Neural progenitor cell (in vitro differentiated cells): ENCODE results near the gene CSF3R. TPM values are rescaled to one million over a fixed set of nuclear protein-coding genes. Genes with fewer than 3 reads are reported as not detected.
"Not testable (repeated sequence)": the region's sequence is repeated elsewhere in the genome, so short reads cannot be mapped to it uniquely, and the experiment has no call there.

ENCODE experiments used
- DNase-seq: peaks from one replicate; pipeline ENCODE4 v3.0.0-alpha.2; 2016; ENCODE audit warnings: low spot score
- H2AFZ ChIP-seq: fragments of 200-600 bp; sonication (generic); replicated peaks from 2 replicates; pipeline ENCODE4 v1.6.1; 2016; ENCODE audit warnings: antibody characterized with exemption
- H3F3A ChIP-seq: fragments of 200-600 bp; sonication (generic); 2 replicates; pipeline ENCODE4 v1.6.1; 2016; ENCODE audit warnings: antibody characterized with exemption, low read depth
- H3K27ac ChIP-seq: fragments of 200-600 bp; sonication (generic); 2 replicates; pipeline ENCODE4 v1.5.1; 2016; ENCODE audit warnings: mild to moderate bottlenecking
- H3K27me3 ChIP-seq: fragments of 200-600 bp; sonication (generic); 2 replicates; pipeline ENCODE4 v1.6.1; 2016; ENCODE audit warnings: mild to moderate bottlenecking, moderate library complexity
- H3K36me3 ChIP-seq: fragments of 200-600 bp; sonication (generic); 2 replicates; pipeline ENCODE4 v1.5.1; 2016
- H3K4me1 ChIP-seq: fragments of 200-600 bp; sonication (generic); 2 replicates; pipeline ENCODE4 v1.6.1; 2016; ENCODE audit warnings: mixed run types
- H3K4me2 ChIP-seq: fragments of 200-600 bp; sonication (generic); 2 replicates; pipeline ENCODE4 v1.6.1; 2016
- H3K4me3 ChIP-seq: fragments of 200-600 bp; sonication (generic); 2 replicates; pipeline ENCODE4 v1.5.1; 2016
- H3K79me2 ChIP-seq: fragments of 200-600 bp; sonication (generic); 2 replicates; pipeline ENCODE4 v1.6.1; 2016; ENCODE audit warnings: low read depth
- H3K9ac ChIP-seq: fragments of 200-600 bp; sonication (generic); 2 replicates; pipeline ENCODE4 v1.6.1; 2016
- H3K9me3 ChIP-seq: fragments of 200-600 bp; sonication (generic); 2 replicates; pipeline ENCODE4 v1.5.1; 2016; ENCODE audit warnings: low read depth
- H4K20me1 ChIP-seq: fragments of 200-600 bp; sonication (generic); 2 replicates; pipeline ENCODE4 v1.6.1; 2016; ENCODE audit warnings: low read depth
- H3K27ac Mint-ChIP-seq: 3 replicates; pipeline ENCODE4 v1.8.0; 2021; ENCODE audit warnings: mixed read lengths
- H3K27me3 Mint-ChIP-seq: 2 replicates; pipeline ENCODE4 v1.8.0; 2022; ENCODE audit warnings: low read depth, mild to moderate bottlenecking, inconsistent platforms, moderate library complexity, mixed read lengths; ENCODE audit not compliant: insufficient read depth
- H3K36me3 Mint-ChIP-seq: 3 replicates; pipeline ENCODE4 v1.8.0; 2021; ENCODE audit warnings: mixed read lengths
- H3K4me1 Mint-ChIP-seq: 3 replicates; pipeline ENCODE4 v1.8.0; 2021; ENCODE audit warnings: mixed read lengths
- H3K4me3 Mint-ChIP-seq: 3 replicates; pipeline ENCODE4 v1.8.0; 2021; ENCODE audit warnings: mild to moderate bottlenecking, moderate library complexity, mixed read lengths
- H3K9me3 Mint-ChIP-seq: 3 replicates; pipeline ENCODE4 v1.8.0; 2020; ENCODE audit warnings: mixed read lengths
- EZH2 ChIP-seq: fragments of 200-600 bp; sonication (generic); IDR thresholded peaks from 2 replicates; pipeline ENCODE4 v1.6.1; 2017; ENCODE audit warnings: antibody characterized with exemption, mild to moderate bottlenecking, moderate library complexity
- EZH2phosphoT487 ChIP-seq: fragments of 200-600 bp; sonication (generic); IDR thresholded peaks from 2 replicates; pipeline ENCODE4 v1.6.1; 2017; ENCODE audit warnings: antibody characterized with exemption
- total RNA-seq: library from RNA; depleted of rRNA; stranded (reverse); fragments of >200 nt; gene quantifications from 2 replicates; pipeline ENCODE4 v1.2.3, GENCODE V29; 2015; ENCODE audit warnings: low replicate concordance
- TF ChIP-seq, protein P1 (sequence below): fragments of 200-600 bp; sonication (generic); IDR thresholded peaks from 2 replicates; pipeline ENCODE4 v1.5.1; 2017; ENCODE audit warnings: antibody characterized with exemption, mild to moderate bottlenecking

The CSF3R gene
- total RNA-seq, 1 donor from 2014 or later: not detected

DNA sequence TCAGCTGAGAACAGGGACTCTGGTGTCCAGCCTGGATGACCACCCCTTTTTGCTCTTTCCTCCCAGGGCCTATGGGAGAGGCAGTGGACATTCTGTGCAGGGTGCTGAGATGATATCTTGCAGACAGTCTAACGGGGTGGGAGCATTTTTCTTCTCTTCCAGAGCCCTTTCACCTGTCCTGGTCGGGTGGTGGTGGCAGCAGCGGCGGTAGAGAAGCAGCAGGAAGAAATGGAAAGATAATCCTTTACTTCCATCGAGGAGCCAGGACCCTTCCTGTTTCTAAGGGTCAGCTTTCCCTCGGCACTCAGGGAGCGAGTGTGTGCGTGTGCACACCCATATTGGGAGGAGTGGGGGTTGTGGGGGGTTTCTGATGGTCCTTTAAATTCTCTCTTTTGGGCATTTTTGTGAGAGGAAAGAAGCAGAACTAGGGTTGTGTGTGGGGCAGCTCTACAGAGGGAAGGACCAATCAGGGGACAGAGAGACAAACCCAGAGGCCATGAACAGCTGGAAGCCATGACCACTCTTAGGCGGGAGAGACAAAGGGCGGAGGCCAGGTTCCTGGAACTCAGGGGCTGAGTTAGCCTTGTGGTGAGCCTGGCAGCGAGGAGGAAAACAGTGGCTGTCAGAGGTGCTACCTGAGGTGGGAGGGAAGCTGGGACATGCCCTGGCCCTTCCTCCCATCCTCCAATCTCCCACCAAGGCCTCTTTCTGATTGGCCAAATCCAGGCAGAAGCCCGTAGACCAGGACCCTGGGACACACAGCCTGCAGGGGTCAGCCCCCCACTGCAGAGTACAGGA is 31.2 kb upstream of the CSF3R start:
- no peak overlapping the region for H3K9ac ChIP-seq
- no peak overlapping the region for H3K4me2 ChIP-seq
- no peak overlapping the region for H3K4me3 ChIP-seq
- Mint-ChIP-seq H3K27me3 (no peaks in the 10 kb centered on the region), H3K27ac (peak overlapping the region; percentile 64), H3K4me1 (peaks cover 11% of the 10 kb centered on the region), H3K4me3 (no peak overlapping the region), H3K9me3 (no peaks in the 10 kb centered on the region), H3K36me3 (no peaks in the 10 kb centered on the region)
- H3K9me3 ChIP-seq: no peaks in the 10 kb centered on the region
- peaks cover 17% of the 10 kb centered on the region for H3K4me1 ChIP-seq
- H2AFZ ChIP-seq: peak overlapping the region; percentile 92
- TF ChIP-seq EZH2phosphoT487: no peak
- TF ChIP-seq, protein P1, sequence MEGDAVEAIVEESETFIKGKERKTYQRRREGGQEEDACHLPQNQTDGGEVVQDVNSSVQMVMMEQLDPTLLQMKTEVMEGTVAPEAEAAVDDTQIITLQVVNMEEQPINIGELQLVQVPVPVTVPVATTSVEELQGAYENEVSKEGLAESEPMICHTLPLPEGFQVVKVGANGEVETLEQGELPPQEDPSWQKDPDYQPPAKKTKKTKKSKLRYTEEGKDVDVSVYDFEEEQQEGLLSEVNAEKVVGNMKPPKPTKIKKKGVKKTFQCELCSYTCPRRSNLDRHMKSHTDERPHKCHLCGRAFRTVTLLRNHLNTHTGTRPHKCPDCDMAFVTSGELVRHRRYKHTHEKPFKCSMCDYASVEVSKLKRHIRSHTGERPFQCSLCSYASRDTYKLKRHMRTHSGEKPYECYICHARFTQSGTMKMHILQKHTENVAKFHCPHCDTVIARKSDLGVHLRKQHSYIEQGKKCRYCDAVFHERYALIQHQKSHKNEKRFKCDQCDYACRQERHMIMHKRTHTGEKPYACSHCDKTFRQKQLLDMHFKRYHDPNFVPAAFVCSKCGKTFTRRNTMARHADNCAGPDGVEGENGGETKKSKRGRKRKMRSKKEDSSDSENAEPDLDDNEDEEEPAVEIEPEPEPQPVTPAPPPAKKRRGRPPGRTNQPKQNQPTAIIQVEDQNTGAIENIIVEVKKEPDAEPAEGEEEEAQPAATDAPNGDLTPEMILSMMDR: no peak
- TF ChIP-seq EZH2: no peak
- no peak overlapping the region for H3K27ac ChIP-seq
- H3K36me3 ChIP-seq: no peaks in the 10 kb centered on the region
- no peaks in the 10 kb centered on the region for H3K27me3 ChIP-seq
- H3F3A ChIP-seq: peaks cover 6% of the 10 kb centered on the region
- H3K79me2 ChIP-seq: no peaks in the 10 kb centered on the region
- no peak for DNase-seq
- H4K20me1 ChIP-seq: no peaks in the 10 kb centered on the region

DNA sequence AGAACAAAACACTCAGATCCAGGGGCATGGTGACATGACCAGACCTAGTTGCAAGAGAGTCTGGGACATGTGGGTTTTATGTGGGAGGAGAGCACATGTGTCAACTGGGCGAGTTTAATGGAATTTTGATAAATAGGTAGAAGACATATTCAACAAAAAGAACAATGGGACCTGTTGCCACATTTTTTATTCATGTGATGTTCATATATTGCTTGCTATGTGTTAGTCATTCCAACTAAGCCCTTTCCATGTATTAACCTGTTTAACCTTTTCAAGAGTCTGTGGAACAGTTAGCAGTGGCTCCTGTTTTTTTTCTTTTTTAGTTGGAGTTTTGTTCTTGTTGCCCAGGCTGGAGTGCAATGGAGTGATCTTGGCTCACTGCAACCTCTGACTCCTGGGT is 30.1 kb upstream of the CSF3R start:
- H3K9ac ChIP-seq: no peak overlapping the region
- H3K9me3 ChIP-seq: no peaks in the 10 kb centered on the region
- H3K79me2 ChIP-seq: no peaks in the 10 kb centered on the region
- no peaks in the 10 kb centered on the region for H3K36me3 ChIP-seq
- H4K20me1 ChIP-seq: no peaks in the 10 kb centered on the region
- H3F3A ChIP-seq: peaks cover 6% of the 10 kb centered on the region
- TF ChIP-seq EZH2phosphoT487 (no peak), EZH2 (no peak)
- TF ChIP-seq, protein P1: no peak
- no peak overlapping the region for H2AFZ ChIP-seq
- H3K27ac ChIP-seq: no peak overlapping the region
- no peak for DNase-seq
- Mint-ChIP-seq H3K27me3 (peaks cover 4% of the 10 kb centered on the region), H3K27ac (no peak overlapping the region), H3K4me1 (peaks cover 15% of the 10 kb centered on the region), H3K36me3 (no peaks in the 10 kb centered on the region), H3K9me3 (no peaks in the 10 kb centered on the region), H3K4me3 (no peak overlapping the region)
- H3K4me3 ChIP-seq: no peak overlapping the region
- no peak overlapping the region for H3K4me2 ChIP-seq
- H3K4me1 ChIP-seq: peaks cover 14% of the 10 kb centered on the region
- no peaks in the 10 kb centered on the region for H3K27me3 ChIP-seq

DNA sequence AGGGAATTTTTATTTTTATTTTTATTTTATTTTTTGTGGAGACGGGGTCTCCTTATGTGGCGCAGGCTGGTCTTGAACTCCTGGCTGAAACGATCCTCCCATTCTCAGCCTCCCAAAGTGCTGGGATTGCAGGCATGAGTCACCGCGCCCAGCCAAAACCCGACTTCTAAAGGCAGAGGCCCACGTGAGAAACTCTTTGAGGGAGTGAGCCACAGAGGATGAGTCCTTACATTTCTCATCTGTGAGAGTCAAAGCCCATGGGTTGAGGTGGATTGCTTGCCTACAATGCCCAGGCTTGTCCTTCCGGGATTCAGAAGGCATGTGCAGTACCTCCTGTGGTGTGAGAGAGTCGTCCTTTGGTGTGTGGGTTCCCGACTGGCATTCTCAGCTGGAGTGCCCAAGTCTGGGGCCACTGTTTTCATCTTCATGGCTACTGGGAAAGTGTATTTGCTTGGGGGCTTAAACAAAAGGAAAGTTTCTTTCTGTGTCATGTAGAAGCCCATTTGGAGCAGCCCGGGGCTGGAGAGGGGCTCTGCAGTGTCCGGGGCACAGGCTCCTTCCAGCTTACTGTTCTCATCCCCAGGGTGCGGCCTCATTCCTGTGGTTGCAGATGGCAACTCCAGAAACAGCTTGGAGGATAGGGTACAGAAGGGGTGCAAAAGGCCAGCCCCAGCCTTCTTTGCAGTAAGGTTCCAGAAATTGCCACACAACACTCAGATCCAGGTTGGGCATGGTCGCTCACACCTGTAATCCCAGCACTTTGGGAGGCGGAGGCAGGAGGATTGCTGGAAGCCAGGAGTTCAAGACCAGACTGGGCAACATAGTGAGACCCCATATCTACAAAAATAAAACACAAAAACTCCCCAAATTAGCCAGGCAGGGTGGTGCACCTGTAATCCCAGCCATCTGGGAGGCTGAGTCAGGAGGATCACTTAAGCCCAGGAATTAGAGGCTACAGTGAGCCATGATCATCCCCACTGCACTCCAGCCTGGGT is 29.4 kb upstream of the CSF3R start:
- Histone ChIP-seq H3K27me3 (no peaks in the 10 kb centered on the region), H3K79me2 (no peaks in the 10 kb centered on the region), H4K20me1 (no peaks in the 10 kb centered on the region), H3K4me1 (peaks cover 13% of the 10 kb centered on the region), H2AFZ (no peak overlapping the region), H3K4me3 (no peak overlapping the region), H3K36me3 (no peaks in the 10 kb centered on the region), H3K9me3 (no peaks in the 10 kb centered on the region), H3K4me2 (no peak overlapping the region), H3F3A (no peaks in the 10 kb centered on the region), H3K9ac (no peak overlapping the region), H3K27ac (no peak overlapping the region)
- TF ChIP-seq, protein P1: no peak
- TF ChIP-seq EZH2 (no peak), EZH2phosphoT487 (no peak)
- no peak overlapping the region for H3K27ac Mint-ChIP-seq
- no peak overlapping the region for H3K4me3 Mint-ChIP-seq
- DNase-seq: no peak
- H3K27me3 Mint-ChIP-seq: peaks cover 6% of the 10 kb centered on the region
- H3K4me1 Mint-ChIP-seq: peaks cover 14% of the 10 kb centered on the region
- no peaks in the 10 kb centered on the region for H3K9me3 Mint-ChIP-seq
- no peaks in the 10 kb centered on the region for H3K36me3 Mint-ChIP-seq

DNA sequence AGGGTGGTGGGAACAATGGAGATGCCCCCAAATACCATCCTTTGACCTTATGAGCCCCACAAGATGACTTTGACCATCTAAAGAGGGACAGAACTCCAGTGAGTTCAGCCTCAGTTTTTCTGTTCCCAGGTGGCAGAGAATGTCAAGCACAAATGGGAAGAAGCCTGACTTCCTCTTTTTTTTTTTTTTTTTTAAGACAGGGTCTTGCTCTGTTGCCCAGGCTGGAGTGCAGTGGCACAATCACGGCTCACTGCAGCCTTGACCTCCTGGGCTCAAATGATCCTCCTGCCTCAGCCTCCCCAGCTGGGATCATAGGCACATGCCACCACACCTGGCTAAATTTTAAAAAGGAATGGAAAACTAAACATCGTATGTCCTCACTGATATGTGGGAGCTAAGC is 28.5 kb upstream of the CSF3R start:
- not testable (repeated sequence) for H3K27ac Mint-ChIP-seq, H3K36me3 Mint-ChIP-seq, H3F3A ChIP-seq, H3K9me3 ChIP-seq, H3K36me3 ChIP-seq, H3K4me1 ChIP-seq, H3K27me3 Mint-ChIP-seq, H3K4me3 Mint-ChIP-seq, DNase-seq, H3K79me2 ChIP-seq, H3K9me3 Mint-ChIP-seq, H4K20me1 ChIP-seq, H3K4me2 ChIP-seq, H3K4me3 ChIP-seq, H2AFZ ChIP-seq, H3K27ac ChIP-seq, H3K27me3 ChIP-seq, H3K9ac ChIP-seq
- H3K4me1 Mint-ChIP-seq: peaks cover 12% of the 10 kb centered on the region
